ENCODE data around the gene RHBDD3.

The RHBDD3 gene

DNA sequence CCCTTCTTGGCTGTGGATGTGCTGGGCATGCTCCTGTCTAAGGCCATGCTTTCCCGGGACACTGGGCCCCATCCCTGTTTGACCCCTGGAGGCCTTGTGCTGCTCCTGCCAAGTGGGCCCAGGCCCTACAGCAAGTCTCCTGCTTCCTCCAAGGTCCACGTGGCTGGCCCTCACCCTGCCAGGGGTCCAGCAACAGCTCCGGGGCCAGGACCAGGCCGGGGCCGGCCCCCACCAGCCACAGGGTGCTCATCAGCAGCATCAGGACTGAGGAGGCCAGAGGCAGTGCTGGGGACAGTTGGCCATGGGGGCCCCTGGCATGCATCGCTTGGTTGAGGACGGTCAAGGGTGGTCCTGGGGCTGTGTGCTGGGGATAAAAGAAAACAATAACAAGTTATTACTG, 2.5 kb downstream of the RHBDD3 start:
- Histone ChIP-seq H3K4me1 (ENCODE audit: control insufficient read depth, insufficient read depth, low read length) (no peaks in the 10 kb centered on the region; the same call in 1 of the 2 replicates), H3K4me3 (ENCODE audit: low read depth, low read length) (no peak overlapping the region), H3K36me3 (ENCODE audit: control insufficient read depth in 2 of 2, insufficient read depth in 1 of 2, low read length in 2 of 2) (peaks cover 19 to 66% of the 10 kb centered on the region in 2 experiments), H3K27ac (ENCODE audit: extremely low read depth, low read depth, low read length) (peak overlapping the region; percentile 48), H3K9me3 (ENCODE audit: control insufficient read depth, insufficient read depth, low read depth, low read length) (no peaks in the 10 kb centered on the region)
- TF ChIP-seq SP2 (tag by site-specific recombination; IDR thresholded peaks at IDR 0.05), result no peak
- ChIA-PET POLR2A (interaction anchor here (0.6 kb wide), 1 partner anchor 124 kb away, joined by 3 read pairs; no protein-coding TSS in a partner anchor), CTCF (interaction anchor here (1.4 kb wide), 1 partner anchor 20 kb away, joined by 3 read pairs; no protein-coding TSS in a partner anchor)

GRCh38 chr22:29263791-29264276, 3.9 kb downstream of the RHBDD3 start:
- TF ChIP-seq HIC1 (tag by site-specific recombination; IDR thresholded peaks at IDR 0.05) (peak; percentile 69; the same call in 1 of the 2 replicates), ZNF561 (tag by site-specific recombination; IDR thresholded peaks at IDR 0.05; ENCODE audit: borderline replicate concordance) (no peak)
- ChIA-PET CTCF (interaction anchor here (1.2 kb wide), 1 partner anchor 18 kb away, joined by 5 read pairs; no protein-coding TSS in a partner anchor), POLR2A (interaction anchor here (0.5 kb wide), 1 partner anchor 17 kb away, joined by 3 read pairs; no protein-coding TSS in a partner anchor)

GRCh38 chr22:29260601-29261315, 7.0 kb downstream of the RHBDD3 start:
- H3K4me1 ChIP-seq (ENCODE audit: control insufficient read depth, insufficient read depth, low read length), result no peaks in the 10 kb centered on the region
- CTCF ChIA-PET, result interaction anchor here (0.6 to 2.3 kb wide), 2 partner anchors 15 to 25 kb away, joined by 4 to 11 read pairs; no protein-coding TSS in a partner anchor
- POLR2A ChIA-PET, result interaction anchor here (0.9 kb wide), 1 partner anchor 13 kb away, joined by 4 read pairs; no protein-coding TSS in a partner anchor
- H3K36me3 ChIP-seq (ENCODE audit: control insufficient read depth in 2 of 2, insufficient read depth in 1 of 2, low read length in 2 of 2), result peaks cover 19 to 53% of the 10 kb centered on the region in 2 experiments
- H3K9me3 ChIP-seq (ENCODE audit: control insufficient read depth, insufficient read depth, low read depth, low read length), result no peaks in the 10 kb centered on the region
- H3K27ac ChIP-seq (ENCODE audit: extremely low read depth, low read depth, low read length), result no peak overlapping the region
- no peak overlapping the region for H3K4me3 ChIP-seq (ENCODE audit: low read depth, low read length)
- TF ChIP-seq ZNF623 (tag by site-specific recombination; IDR thresholded peaks at IDR 0.05), result no peak
- TF ChIP-seq PRDM10 (tag by site-specific recombination; IDR thresholded peaks at IDR 0.05), result 0 out of 2 replicates have a peak, but pooled peaks have one; percentile 28
- no peak for TF ChIP-seq ZNF394 (tag by site-specific recombination; IDR thresholded peaks at IDR 0.05; ENCODE audit: borderline replicate concordance)
- TF ChIP-seq GLIS2 (tag by site-specific recombination; IDR thresholded peaks at IDR 0.05), result 0 out of 2 replicates have a peak, but pooled peaks have one; percentile 5
- no peak for TF ChIP-seq IKZF3 (tag by site-specific recombination; IDR thresholded peaks at IDR 0.05)
- TF ChIP-seq ATF2 (tag by site-specific recombination; IDR thresholded peaks at IDR 0.05; ENCODE audit: low read depth), result no peak
- no peak for TF ChIP-seq GFI1B (tag by site-specific recombination; IDR thresholded peaks at IDR 0.05)
- 0 out of 2 replicates have a peak, but pooled peaks have one; percentile 68 for TF ChIP-seq ZFP69B (tag by site-specific recombination; IDR thresholded peaks at IDR 0.05)
- TF ChIP-seq ZBTB48 (tag by site-specific recombination; IDR thresholded peaks at IDR 0.05), result no peak
- no peak for TF ChIP-seq ZBTB21 (tag by site-specific recombination; IDR thresholded peaks at IDR 0.05)
- TF ChIP-seq ZNF701 (tag by site-specific recombination; IDR thresholded peaks at IDR 0.05), result no peak
- no peak for TF ChIP-seq ZNF624 (tag by site-specific recombination; IDR thresholded peaks at IDR 0.05)
- no peak for TF ChIP-seq FEZF1 (tag by site-specific recombination; IDR thresholded peaks at IDR 0.05)
- TF ChIP-seq ZBTB17 (tag by site-specific recombination; IDR thresholded peaks at IDR 0.05), result 0 out of 2 replicates have a peak, but pooled peaks have one; percentile 30
- no peak for TF ChIP-seq ZNF223 (tag by site-specific recombination; IDR thresholded peaks at IDR 0.05)

More at GRCh38 chr22:29263791-29264276, 3.9 kb downstream of the RHBDD3 start:
- peaks cover 19 to 66% of the 10 kb centered on the region in 2 experiments for H3K36me3 ChIP-seq (ENCODE audit: control insufficient read depth in 2 of 2, insufficient read depth in 1 of 2, low read length in 2 of 2)
- no peak overlapping the region for H3K4me3 ChIP-seq (ENCODE audit: low read depth, low read length)
- no peaks in the 10 kb centered on the region; the same call in 1 of the 2 replicates for H3K4me1 ChIP-seq (ENCODE audit: control insufficient read depth, insufficient read depth, low read length)
- H3K9me3 ChIP-seq (ENCODE audit: control insufficient read depth, insufficient read depth, low read depth, low read length), result no peaks in the 10 kb centered on the region
- no peak overlapping the region for H3K27ac ChIP-seq (ENCODE audit: extremely low read depth, low read depth, low read length)

All from HEK293 (cell line).